ENCODE measurements around the gene CENATAC.
"Not testable (repeated sequence)": the region's sequence is repeated elsewhere in the genome, so short reads cannot be mapped to it uniquely, and the experiment has no call there.

The CENATAC gene

DNA sequence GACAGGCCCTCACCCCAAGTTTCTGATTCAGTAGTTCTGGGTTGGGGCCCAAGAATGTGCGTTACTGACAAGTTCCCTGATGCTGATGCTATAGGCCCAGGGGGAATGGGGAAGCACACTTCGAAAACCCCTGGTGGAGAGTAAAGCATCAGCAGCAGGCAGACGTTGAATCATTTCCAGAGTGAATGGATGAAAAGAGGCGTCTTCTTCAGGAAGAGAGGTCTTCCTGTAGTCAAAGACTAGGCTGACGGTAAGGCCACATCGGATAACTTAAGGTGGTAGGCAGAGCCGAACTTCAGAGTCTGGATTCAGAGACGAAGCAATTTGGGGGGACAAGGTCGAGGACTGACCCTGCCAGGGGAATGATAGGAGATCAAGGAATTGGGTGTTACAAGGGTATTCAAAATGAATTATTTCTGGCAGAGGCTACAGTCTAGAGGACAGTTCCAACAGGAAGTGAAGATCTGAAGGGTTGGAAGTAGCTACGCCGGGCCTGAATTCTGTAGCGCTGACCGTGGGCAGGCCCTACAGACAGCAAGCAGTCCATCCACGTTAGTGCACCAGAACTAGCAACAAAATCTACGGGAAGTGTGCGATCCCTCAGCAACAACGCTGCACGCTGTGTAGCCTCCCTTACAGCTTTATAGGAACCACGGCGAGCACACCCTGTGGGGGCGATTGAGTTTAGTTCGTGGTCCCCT is 862 bp upstream of the CENATAC start:
- peak; percentile 23 to 56 for DNase-seq

DNA sequence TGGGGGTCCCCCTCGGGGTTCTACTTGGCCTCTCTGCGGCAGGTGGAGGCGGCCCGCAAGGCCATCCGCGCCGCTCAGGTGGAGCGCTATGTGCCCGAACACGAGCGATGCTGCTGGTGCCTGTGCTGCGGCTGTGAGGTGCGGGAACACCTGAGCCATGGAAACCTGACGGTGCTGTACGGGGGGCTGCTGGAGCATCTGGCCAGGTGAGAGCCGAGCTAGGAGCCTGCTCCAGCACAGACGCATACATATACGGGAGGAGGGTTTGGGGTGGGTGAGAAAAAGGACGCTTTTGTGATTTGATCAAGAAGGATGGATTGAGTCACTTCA is 415 bp downstream of the CENATAC start:
- DNase-seq: no peak

DNA sequence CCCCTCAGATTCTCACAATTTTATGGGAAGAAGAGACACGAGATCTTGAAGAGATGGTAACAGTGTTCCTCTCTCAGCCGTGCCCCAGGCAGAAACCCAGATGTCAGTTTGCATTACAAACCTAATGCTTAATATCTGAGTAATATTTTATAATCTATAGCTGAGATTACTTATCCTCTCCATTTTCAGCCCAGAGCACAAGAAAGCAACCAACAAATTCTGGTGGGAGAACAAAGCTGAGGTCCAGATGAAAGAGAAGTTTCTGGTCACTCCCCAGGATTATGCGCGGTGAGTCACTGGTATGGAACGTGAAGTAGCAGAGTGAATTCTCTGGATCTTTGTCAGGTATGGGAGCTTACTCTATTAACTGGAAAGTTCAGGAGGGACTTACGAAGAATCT is 884 bp downstream of the CENATAC start:
- DNase-seq: no peak

DNA sequence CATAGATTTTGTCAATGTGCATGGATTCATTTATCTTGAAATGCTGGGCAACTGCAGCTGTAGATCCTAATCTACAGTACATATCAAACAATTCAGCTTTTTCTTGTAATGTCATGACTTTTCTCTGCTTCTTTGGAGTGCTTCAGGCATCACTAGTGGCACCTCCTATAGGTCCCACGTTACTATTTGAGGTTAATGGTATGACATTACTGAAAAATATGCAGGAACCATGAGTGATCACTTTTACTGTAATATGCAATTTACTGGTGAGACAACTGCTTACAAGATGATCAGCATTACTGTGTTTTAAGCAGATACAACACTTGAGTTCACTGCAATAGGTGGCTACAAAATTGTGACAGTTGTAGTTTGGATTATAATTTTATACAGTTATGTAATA is 3.0 kb downstream of the CENATAC start:
- DNase-seq: no peak

DNA sequence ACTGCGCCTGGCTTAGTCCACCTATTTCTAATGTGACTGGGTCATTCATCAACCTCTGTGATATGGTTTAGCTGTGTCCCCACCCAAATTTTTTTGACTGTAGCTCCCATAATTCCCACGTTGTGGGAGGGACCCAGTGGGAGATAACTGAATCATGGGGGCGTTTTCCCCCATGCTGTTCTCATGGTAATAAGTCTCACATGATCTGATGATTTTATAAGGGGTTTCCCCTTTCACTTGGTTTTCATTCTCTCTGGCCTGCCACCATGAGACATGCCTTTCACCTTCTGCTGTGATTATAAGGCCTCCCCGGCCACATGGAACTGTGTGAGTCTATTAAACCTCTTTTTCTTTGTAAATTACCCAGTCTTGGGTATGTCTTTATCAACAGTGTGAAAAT is 8.7 kb downstream of the CENATAC start:
- no peak for DNase-seq

DNA sequence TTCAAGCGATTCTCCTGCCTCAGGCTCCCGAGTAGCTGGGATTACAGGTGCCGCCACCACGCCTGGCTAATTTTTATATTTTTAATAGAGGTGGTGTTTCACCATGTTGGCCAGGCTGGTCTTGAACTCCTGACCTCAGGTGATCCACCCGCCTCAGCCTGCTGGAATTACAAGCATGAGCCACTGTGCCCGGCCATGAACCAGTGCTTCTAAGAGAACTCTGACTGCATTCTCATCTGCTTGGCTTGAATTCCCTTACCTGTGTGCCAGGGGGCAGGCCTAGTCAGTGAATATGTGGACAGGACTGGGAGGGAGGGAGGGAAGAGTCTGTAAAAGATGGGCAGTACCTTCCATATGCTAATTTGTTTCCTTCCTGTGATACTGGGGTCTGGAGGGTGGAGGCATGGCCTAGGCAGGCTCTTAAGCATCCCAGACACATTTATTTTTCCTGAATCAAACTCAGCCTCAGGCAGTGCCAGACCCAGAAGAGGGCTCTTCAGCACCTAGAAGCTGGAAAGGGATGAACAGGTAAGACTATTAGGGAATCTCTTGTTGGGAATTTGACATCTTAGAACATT is 13.6 kb downstream of the CENATAC start:
- no peak for DNase-seq

DNA sequence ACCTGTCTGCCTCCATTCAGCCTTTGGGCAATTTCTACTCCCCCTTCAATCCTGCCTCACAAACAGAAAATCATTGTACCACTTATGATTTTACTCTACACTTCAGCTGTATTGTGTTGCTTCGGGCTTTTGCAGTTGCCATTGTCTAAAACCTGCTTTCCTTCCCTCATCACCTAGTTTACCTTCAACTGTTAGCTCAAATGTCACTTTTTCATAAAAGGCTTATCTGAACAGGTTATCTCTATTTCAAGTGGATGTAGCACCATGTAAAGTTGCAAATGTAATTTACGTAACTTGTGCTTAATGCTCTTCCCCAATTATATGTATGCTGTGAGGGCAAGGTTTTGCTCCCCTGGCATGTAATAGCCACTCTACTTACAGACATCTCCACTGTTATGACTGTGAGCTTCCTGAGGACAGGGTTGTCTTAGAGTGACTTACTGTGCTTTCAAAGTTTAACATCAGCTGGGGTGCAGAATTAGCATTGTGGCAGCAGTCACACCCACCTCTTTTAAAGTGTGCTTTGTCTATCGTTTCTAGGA is 14.8 kb downstream of the CENATAC start:
- DNase-seq: no peak

DNA sequence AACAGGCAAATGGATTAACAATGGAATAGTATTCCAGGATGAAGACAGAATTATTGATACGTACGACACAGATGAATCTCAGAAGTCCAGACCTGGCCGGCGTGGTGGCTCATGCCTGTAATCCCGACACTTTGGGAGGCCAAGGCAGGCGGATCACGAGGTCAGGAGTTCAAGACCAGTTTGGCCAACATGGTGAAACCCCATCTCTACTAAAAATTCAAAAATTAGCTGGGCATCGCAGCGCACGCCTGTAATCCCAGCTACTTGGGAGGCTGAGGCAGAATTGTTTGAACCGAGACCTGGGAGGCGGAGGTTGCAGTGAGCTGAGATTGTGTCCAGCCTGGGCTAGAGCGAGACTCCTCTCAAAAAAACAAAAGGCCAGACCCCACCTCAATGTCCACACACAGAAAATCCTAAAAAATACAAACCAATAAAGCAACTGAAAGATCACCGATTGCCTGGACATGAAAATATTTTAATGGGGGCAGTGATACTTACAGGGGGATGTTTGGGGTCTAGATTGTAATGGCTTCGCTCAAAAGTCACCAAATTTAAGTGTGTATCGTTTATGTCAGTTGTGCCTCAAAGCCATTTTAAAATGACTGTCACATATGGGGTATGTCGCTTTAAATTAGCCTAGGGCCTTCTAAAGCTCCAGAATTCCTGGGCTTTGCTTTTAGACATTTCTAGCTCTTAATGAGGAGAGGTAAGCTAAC is 16.4 kb downstream of the CENATAC start:
- no peak for DNase-seq

DNA sequence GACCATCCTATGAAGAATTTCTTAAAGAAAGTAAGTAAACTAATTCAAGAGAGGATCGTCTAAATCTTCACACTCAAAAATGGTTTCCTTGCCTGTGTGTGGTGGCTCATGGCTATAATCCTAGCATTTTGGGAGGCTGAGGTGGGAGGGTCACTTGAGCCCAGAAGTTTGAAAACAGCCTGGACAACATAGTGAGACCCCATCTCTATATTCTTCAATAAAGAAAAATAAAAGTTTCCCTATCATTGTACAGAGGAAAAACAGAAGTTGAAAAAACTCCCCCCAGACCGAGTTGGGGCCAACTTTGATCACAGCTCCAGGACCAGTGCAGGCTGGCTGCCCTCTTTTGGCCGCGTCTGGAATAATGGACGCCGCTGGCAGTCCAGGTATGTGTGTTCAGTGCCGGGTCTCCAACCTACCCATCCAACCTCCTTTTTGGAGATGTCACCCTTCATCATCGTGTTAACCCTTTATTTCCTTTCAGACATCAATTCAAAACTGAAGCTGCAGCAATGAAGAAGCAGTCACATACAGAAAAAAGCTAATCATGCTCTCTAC is 17.2 kb downstream of the CENATAC start:
- DNase-seq: no peak

DNA sequence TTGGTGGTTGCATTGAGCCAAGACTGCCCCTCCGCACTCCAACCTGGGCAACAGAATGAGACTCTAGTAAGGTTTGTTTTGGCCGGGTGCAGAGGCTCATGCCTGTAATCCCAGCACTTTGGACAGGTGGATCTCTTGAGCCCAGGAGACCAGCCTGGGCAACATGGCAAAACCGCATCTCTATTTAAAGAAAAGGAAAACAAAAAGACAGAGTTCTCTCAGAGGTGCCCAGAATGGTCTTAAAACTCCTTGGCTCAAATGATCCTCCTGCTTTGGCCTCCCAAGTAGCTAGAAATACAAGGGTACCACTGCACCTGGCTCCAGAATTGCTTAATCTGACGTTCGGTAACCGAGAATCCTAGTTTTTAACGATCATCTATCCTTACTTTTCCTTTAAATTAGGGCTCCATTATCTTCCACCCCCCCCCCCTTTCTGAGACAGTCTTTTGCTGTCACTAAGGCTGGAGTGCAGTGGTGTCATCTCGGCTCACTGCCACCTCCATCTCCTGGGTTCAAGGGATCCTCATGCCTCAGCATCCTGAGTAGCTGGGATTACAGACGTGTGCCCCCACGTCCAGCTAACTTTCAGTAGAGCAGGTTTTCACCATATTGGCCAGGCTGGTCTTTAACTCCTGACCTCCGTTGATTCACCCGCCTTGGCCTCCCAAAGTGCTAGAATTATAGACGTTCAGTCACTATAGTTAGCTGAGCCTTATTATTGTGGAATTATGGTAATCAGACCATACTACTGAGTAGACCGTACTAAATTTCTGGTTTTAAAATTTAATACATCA is 18.5 kb downstream of the CENATAC start:
- no peak for DNase-seq

DNA sequence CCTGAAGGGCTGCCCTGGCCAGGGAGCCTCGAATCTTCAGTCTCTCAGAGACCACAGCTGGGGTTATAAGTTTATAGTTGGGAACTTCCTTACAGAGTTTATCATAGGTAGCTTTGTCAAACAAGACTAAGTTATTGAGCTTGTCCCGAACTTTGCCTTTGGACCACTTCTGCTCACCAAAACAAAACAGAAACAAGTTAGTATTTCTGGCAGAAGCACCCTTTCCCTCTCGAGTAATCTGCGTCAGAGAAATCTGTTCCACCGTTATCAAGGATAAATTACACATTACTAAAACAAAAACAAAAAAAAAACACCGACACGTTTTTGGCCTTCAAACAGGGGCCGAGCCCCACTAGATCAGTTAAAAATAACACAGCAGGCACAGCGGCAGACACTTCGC is 19.4 kb downstream of the CENATAC start:
- not testable (repeated sequence) for DNase-seq

DNA sequence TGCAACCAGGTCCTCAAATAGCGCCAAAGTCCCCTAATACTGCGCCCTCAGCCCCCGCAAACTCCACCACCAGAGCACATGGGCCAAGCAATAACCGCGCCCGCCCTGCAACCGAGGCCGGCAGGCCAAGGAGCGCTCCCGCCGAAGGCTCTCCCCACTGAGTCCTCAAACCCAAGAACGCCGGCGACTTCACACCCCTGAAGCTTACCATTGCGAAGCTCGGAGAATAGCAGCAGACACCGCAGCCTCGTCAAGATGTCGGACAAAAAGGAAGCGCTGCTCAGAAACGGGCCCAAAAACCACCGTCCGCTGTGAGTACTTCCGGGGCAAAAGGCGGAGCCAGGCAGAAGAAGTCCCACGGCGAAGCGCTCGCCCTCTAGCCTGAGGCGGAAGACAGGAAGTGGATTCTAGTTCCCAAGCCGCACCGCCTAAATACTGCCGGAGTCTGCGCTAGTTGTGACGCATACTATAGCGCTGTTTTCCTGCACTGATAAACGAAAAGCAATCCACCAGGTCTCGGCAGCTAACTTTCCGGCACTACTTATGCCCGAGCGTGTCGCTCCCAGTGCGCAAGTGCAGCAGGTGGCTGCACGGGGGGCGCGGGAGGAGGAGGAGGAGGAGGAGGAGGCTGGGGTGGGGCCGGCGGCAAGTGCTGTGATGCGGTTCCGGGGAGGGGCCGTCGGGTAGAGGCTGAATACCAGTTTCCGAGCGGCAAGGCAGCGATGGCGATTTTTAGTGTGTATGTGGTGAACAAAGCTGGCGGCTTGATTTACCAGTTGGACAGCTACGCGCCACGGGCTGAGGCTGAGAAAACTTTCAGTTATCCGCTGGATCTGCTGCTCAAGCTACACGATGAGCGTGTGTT is 20.4 kb downstream of the CENATAC start, which contains the start of the genes RPS25 and TRAPPC4:
TSS of gene RPS25 (minus strand) at position 270 of the 865 bp plus-strand sequence. CDS start at position 211, 59 bp downstream.
TSS of gene TRAPPC4 (plus strand) at position 693 of the 865 bp plus-strand sequence. CDS start at position 723, 30 bp downstream.
- peak; percentile 96 for DNase-seq

DNA sequence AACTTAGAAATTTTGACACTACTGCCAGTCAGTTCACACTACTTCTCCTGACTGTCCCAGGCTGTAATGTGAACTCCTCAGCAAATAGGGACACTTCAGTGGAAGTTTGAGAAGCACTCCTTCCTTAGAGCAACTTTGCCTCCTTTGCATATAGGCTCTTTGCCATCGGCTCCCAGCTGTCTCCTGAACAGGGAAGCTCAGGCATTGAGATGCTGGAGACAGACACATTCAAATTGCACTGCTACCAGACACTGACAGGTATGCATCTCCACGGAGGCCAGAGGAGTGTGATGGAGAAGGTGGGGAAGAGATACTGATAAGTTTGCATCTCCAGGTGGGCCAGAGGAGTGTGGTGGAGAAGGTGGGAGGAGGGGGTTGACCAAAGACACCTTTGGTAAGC is 22.1 kb downstream of the CENATAC start:
- no peak for DNase-seq

DNA sequence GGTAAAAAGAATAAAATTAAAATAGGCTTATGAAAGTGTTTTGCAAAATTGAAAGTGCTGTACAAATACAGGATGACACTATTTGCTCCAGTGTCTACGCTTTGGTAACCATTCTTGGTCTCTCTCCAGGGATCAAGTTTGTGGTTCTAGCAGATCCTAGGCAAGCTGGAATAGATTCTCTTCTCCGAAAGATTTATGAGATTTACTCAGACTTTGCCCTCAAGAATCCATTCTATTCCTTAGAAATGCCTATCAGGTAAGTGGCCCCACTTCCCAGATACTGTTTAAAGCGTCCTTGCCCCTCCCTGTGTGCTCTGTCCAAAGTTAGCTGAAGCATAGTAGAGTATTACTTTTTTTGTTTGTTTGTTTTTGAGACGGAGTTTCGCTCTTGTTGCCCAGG is 23.7 kb downstream of the CENATAC start:
- no peak for DNase-seq

DNA sequence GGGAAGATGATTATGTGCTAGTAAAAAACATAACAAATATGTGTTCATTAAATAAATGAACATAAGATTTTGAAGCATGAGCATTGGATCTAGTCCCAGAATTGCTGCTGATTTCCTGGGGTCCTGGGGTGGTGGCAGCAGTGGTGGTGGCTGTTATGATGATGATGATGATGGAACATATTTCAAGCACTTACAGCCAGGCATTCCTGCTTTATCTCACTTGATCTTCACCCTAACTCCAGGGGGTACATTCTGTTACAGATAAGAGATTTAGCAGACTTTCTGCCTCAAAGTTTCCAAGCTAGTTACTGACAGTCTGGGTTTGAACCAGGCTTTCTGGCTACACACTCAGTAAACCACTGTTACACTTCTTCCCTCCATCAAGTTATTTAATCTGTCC is 25.8 kb downstream of the CENATAC start:
- DNase-seq: no peak

DNA sequence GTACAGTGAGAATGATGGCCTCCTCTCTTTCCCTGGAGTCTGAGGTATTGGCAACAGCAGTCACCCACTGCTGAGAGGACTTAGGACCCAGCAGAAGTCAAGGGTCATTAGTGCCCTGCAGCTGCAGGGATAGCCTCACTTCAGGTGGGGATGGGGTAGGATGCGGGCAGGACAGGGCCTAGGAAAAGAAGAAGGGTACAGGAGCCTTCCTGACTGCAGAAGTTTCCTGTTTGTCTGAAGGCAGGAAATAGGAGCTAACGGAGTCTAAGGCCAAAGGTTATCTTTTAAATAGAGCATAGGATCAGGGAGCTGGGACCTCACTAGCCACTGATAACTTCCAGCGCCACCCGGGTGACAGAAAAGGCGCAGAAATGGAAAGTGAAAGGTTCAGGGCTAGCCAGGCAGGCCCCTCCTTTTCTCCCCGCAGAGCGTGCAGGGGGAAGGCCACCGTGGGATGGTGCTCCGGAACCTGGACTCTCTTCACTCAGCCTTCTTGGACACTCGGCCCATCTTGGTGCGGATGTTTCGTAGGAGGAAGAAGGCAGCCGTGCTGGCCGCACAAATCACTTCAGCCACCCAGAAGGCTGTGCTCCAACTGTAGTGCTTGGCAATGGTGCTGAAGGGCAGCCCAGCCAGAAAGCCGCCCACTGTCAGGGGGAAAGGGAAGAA is 26.6 kb downstream of the CENATAC start:
- no peak for DNase-seq

DNA sequence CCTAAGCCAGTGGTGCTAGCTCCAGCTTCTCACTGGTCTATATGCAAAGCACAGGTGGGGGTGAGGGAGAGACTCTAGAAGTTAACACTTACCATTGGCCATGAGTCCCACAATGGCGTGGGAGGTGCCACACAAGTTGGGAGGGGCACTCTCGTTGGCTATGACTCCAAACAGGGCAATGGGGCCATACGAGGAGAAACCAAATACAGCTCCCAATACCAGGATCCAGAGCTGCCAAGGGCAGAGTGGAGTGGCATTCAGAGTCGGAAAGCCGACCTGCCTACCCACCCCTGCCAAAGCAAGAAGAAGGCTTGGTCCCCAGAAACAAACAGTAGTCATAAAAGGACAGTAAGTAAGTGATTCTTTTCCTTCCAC is 27.1 kb downstream of the CENATAC start:
- DNase-seq: no peak

DNA sequence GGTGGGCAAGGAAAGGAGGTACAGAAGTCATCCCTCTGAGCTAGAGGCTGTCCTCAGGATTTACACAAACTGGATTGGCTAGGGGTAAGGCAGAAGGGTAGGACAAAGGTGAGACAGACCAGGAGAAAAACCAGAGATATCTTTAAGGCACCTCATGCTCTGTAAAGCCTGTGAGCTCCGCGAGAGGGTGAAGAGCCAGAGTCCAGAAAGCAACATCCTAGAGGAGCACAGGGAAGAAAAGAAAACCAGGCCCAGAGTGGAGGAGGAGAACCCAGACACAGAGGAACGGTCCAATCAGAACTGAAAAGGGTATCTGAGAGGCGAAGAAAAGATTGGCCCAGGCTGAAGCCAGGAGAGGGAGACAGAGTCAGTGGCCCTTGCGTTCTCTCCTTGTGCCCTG is 27.6 kb downstream of the CENATAC start:
- DNase-seq: no peak

DNA sequence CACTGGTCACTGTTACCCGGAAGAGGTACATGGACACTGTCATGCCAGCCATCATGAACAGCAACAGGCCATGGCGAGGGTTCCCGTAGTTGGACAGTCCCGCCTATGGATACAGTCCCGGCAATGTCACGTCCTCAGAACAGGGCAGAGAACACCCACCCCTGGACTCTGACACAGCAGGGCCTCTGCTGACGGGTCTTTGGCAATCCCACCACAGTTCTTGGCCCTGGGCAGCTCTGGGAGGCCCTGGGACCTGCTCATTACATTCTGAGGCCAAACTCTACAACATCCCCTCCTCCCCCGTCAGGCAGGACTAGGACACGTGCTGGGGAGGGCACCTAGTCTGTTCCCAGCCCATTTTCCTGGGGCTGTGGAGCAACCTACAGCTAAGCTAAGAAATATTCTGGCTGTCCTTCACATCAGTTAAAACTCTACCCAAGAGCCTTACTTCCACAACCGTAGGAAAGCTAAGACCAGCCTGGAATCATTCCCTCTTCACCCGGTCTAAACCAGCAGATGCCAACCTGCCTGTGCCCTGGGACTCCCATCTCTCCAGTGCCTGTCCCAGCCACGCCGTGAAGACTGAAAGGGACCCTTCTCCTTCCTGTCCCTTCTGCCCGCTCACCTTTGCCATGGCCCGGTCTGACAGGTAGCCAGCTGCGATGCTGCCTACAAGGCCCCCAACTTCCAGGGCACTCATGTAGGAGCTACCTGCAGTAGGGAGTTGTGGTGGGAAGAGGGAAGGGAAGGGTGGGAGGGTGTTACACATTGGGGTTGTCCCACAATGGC is 28.2 kb downstream of the CENATAC start:
- no peak for DNase-seq

DNA sequence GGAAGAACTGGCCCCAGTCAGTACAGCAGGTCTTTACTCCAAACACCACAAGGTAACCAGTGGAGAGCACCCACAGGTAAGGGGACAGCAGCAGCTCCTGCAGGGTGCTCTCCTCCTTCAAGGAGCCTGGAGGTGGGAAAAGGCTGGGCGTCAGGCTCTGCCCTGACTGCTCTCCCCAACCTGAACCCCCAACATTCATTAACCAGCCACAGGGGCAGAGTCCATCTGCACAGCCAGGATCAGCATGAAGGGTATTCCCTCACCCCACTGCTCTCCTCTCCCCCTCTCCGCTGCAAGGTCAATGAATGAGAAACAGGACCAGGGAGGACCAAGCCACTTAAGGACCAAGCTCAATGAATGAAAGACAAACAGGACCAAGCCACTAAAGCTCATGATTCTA is 29.0 kb downstream of the CENATAC start:
- DNase-seq: no peak
